Tibial artery (tissue), 4 donors: Measurements from ENCODE around the gene PRKAG2.

ENCODE experiments used
- DNase-seq, 2 donors: peaks; one replicate each; pipeline ENCODE4 v3.0.0-alpha.2; 2019
- H3K27ac ChIP-seq, 2 donors: fragments of 200-600 bp; sonication (generic) in 1 of 2; 1 replicate in 1 of 2; 2 replicates in 1 of 2; pipeline ENCODE4 v1.5.1; 2018 to 2019; ENCODE audit warnings: mild to moderate bottlenecking in 1 of 2
- H3K27me3 ChIP-seq, 2 donors: fragments of 200-600 bp; sonication (generic) in 1 of 2; one replicate each; pipeline versions ENCODE4 v1.5.1 to v1.6.0; 2016 to 2019
- H3K36me3 ChIP-seq, 3 donors: fragments of 200-600 bp; sonication (generic) in 2 of 3; one replicate each; pipeline ENCODE4 v1.5.1; 2016 to 2019; ENCODE audit warnings: mild to moderate bottlenecking in 2 of 3
- H3K4me1 ChIP-seq, 4 donors: fragments of 200-600 bp; sonication (generic) in 2 of 4; 1 replicate in 3 of 4; 2 replicates in 1 of 4; pipeline ENCODE4 v1.5.1; 2016 to 2019
- H3K4me3 ChIP-seq, 2 donors: fragments of 200-600 bp; sonication (generic) in 1 of 2; 1 replicate in 1 of 2; 2 replicates in 1 of 2; pipeline ENCODE4 v1.5.1; 2018 to 2019; ENCODE audit warnings: mild to moderate bottlenecking in 2 of 2
- H3K9me3 ChIP-seq, 3 donors: fragments of 200-600 bp; sonication (generic) in 1 of 3; one replicate each; pipeline ENCODE4 v1.5.1; 2016 to 2019
- intact Hi-C: fragments of 100-400 bp; cut with DNase I; formaldehyde crosslinking; loops from one replicate; pipeline ENCODE4 v1.15.0; 2023; ENCODE audit warnings: low total_unique reads
- TF ChIP-seq, protein P1 (sequence below), 2 experiments: fragments of 200-600 bp in 1 of 2; fragments of 450-650 bp in 1 of 2; IDR thresholded peaks; one replicate each; pipeline ENCODE4 v1.5.1; 2017 to 2019; ENCODE audit warnings: antibody characterized with exemption in 2 of 2, mild to moderate bottlenecking in 1 of 2, moderate library complexity in 1 of 2

PRKAG2 gene

DNA sequence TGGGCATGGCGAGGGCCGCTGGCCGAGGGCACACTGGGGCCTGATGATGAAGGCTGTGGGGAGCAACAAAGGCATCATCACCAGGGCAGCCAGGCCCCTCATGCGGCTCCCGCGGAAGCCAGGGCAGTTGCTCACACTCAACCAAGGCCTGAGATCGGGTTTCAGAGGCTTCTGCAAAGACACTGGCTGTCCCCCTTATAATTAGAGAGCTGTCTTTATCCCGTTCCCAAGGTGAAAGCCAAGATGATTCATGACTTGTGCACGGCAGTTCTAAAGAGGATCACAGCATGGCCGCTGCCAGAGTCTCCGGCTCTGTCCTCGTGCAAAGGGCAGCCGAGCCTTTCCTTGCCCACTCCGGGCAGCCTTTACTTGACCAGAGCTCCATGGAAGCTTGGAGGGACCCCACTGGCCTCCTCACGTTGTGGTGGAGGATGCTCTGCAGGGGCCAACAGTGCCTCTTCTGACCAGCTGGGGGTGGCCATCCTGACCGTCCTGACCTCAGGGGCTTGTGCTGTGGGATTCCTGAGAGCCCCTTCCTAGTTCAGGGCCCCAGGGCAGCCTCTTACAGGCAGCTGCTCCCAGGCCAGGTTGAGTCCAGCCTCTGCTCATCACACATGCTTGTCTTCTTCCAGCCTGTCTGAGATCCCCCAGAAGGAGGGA lies 82.3 kb downstream of the PRKAG2 start:
- H3K4me1 ChIP-seq: peaks cover 0 to 35% (median 10%) of the 10 kb centered on the region in 4 donors
- intact Hi-C loops: no loop called here
- TF ChIP-seq, protein P1, sequence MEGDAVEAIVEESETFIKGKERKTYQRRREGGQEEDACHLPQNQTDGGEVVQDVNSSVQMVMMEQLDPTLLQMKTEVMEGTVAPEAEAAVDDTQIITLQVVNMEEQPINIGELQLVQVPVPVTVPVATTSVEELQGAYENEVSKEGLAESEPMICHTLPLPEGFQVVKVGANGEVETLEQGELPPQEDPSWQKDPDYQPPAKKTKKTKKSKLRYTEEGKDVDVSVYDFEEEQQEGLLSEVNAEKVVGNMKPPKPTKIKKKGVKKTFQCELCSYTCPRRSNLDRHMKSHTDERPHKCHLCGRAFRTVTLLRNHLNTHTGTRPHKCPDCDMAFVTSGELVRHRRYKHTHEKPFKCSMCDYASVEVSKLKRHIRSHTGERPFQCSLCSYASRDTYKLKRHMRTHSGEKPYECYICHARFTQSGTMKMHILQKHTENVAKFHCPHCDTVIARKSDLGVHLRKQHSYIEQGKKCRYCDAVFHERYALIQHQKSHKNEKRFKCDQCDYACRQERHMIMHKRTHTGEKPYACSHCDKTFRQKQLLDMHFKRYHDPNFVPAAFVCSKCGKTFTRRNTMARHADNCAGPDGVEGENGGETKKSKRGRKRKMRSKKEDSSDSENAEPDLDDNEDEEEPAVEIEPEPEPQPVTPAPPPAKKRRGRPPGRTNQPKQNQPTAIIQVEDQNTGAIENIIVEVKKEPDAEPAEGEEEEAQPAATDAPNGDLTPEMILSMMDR (IDR thresholded peaks at IDR 0.05): no peak
- DNase-seq: no peak
- no peaks in the 10 kb centered on the region for H3K27me3 ChIP-seq
- no peak overlapping the region for H3K4me3 ChIP-seq
- peak overlapping the region in 1 of 2 donors; percentile 29 for H3K27ac ChIP-seq
- no peaks in the 10 kb centered on the region for H3K36me3 ChIP-seq
- H3K9me3 ChIP-seq: no peaks in the 10 kb centered on the region

DNA sequence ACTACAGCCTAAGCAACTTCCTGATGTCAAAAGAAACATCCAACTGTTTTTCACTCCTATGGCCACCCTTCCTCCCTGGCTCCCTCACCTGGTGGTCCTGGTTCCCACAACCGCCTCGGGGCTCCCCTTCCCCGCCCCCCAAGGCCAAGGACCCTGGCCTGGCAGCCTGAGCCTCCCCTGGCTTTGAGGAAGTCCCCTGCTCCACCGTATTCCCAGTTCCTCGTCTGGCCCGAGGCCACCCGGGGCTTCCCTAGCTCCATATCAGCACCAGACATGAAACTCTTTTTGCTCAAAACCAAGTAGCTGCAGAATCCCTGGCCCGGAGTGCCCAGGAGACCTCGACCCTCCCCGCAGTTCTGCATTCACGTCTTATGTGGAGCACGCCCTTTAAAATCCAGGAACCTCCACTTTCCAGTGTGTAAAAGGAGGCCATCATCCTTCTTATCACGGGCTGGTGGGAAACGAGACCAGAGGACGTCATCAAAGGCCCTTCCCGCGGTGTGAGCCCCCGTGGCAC lies 82.9 kb downstream of the PRKAG2 start:
- no peaks in the 10 kb centered on the region for H3K9me3 ChIP-seq
- TF ChIP-seq, protein P1 (IDR thresholded peaks at IDR 0.05): no peak
- H3K27ac ChIP-seq: peak overlapping the region in 1 of 2 donors; percentile 29
- H3K4me1 ChIP-seq: peaks cover 0 to 35% (median 10%) of the 10 kb centered on the region in 4 donors
- H3K27me3 ChIP-seq: no peaks in the 10 kb centered on the region
- intact Hi-C loops: no loop called here
- H3K36me3 ChIP-seq: no peaks in the 10 kb centered on the region
- no peak for DNase-seq
- H3K4me3 ChIP-seq: no peak overlapping the region

DNA sequence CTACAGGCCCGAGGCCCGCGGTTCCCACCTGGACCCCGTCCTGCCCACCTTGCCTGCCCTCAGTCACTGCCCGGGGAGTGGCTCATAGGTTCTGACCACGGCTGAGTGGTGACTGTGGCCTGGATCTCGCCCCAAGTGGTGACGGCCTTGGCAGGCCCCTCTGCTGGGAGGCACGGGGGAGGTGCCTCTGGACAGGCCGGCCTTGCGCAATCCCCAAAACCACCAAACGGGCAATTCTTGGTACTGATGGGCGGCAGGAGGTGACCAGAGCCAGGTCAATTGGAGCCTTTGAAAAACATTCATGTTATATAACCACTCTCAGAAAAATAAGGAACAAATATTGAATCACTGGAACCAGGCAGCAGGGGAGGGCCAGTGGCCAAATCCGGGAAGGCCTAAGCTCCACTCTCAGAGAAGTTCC lies 83.4 kb downstream of the PRKAG2 start:
- H3K4me3 ChIP-seq: no peak overlapping the region
- no peaks in the 10 kb centered on the region for H3K36me3 ChIP-seq
- H3K27ac ChIP-seq: peak overlapping the region in 1 of 2 donors; percentile 29
- TF ChIP-seq, protein P1 (IDR thresholded peaks at IDR 0.05): no peak
- H3K4me1 ChIP-seq: peaks cover 0 to 35% (median 10%) of the 10 kb centered on the region in 4 donors
- DNase-seq: peak; percentile 64 to 86
- no peaks in the 10 kb centered on the region for H3K9me3 ChIP-seq
- no peaks in the 10 kb centered on the region for H3K27me3 ChIP-seq
- intact Hi-C loops: no loop called here

DNA sequence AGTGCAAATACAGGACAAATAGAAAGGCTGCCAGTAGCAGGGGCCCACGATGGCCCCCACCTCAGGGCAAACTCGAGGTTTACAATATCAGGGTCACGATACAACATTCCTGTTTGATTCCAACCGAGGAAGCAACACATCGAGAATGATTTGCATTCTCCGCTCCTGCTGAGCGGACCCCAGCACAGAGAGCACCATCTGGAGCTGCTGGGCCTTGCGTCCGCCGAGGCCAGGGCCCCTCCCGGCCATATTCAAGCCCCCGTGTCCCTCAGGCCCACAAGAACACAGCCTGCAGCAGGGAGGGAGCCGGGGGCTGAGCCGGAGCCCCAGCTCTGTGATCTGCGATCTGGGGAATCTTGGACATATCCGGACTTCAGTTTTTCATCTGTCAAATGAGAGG lies 84.3 kb downstream of the PRKAG2 start:
- no peaks in the 10 kb centered on the region for H3K27me3 ChIP-seq
- no peak overlapping the region for H3K27ac ChIP-seq
- H3K9me3 ChIP-seq: no peaks in the 10 kb centered on the region
- H3K4me1 ChIP-seq: peaks cover 0 to 30% (median 10%) of the 10 kb centered on the region in 4 donors
- TF ChIP-seq, protein P1 (IDR thresholded peaks at IDR 0.05): no peak
- intact Hi-C loops: no loop called here
- H3K36me3 ChIP-seq: no peaks in the 10 kb centered on the region
- no peak overlapping the region for H3K4me3 ChIP-seq
- no peak for DNase-seq

DNA sequence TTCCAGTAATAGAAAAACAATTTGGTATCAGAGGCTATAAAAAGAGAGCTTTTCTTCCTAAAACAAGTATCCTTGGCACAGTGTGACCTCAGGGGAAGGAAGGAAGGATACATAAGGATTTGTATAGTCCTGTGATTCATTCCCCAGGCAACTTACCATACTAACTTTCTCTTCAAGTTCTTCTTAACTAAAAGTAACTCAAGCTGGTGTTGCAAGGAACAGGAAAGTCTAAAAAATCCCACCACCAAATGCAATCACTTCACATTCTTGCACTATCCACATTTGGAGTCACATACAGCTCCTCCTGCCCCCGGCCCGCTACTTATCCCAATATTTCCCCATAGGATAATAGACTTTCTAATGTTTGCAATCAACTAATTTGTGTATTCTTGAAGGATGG lies 84.8 kb downstream of the PRKAG2 start:
- H3K4me1 ChIP-seq: peaks cover 0 to 28% (median 10%) of the 10 kb centered on the region in 4 donors
- intact Hi-C loops: no loop called here
- no peaks in the 10 kb centered on the region for H3K27me3 ChIP-seq

More for the DNA sequence above, 84.8 kb downstream of the PRKAG2 start:
- Histone ChIP-seq H3K36me3 (no peaks in the 10 kb centered on the region), H3K9me3 (no peaks in the 10 kb centered on the region), H3K27ac (no peak overlapping the region), H3K4me3 (no peak overlapping the region)
- DNase-seq: no peak
- TF ChIP-seq, protein P1 (IDR thresholded peaks at IDR 0.05): no peak
